GM13977 (cell line): ENCODE results near the gene COL6A3.

ENCODE experiments used
- DNase-seq: peaks from one replicate; pipeline ENCODE4 v3.0.0; 2012; ENCODE audit warnings: low spot score
- CTCF ChIP-seq: IDR thresholded peaks from 2 replicates; pipeline ENCODE4 v1.5.1; 2012; ENCODE audit warnings: mild to moderate bottlenecking, control low read depth; ENCODE audit not compliant: insufficient read depth; ENCODE audit errors: extremely low read depth, missing control alignments
- in situ Hi-C: fragments of 300-500 bp; cut with MboI; formaldehyde crosslinking; loops from one replicate; pipeline ENCODE4 v1.12.0; 2022; ENCODE audit warnings: low sequenced_read_pairs, low pct_unique_long_range_greater_than_20kb, mixed read lengths, inconsistent platforms; ENCODE audit not compliant: unreplicated experiment

COL6A3 gene

GRCh38 chr2:237279012-237279768 lies 134.8 kb downstream of the COL6A3 start:
- no peak for TF ChIP-seq CTCF
- DNase-seq, result no peak
- in situ Hi-C loops, result no loop called here

- in situ Hi-C loops, result no loop called here
- no peak for DNase-seq
- no peak for TF ChIP-seq CTCF
Measured at GRCh38 chr2:237278568-237278967, 135.4 kb downstream of the COL6A3 start.

GRCh38 chr2:237276716-237277490 lies 137.1 kb downstream of the COL6A3 start:
- no peak for DNase-seq
- TF ChIP-seq CTCF, result no peak
- in situ Hi-C loops, result no loop called here
